K562 (cell line): Measurements from ENCODE around the gene ERICH2. TPM values are rescaled to one million over a fixed set of nuclear protein-coding genes. Genes with fewer than 3 reads are reported as not detected.

Source experiments
- ATAC-seq: fragments of 200-7000 bp; cut with Tn5 transposase; 3 replicates; pipeline ENCODE4 v1.9.1; 2020; ENCODE audit warnings: moderate library complexity
- BruUV-seq: library from RNA; stranded (reverse); fragments of 400-500 nt; replicated peaks from 2 replicates; lab custom pipeline; 2021; lab: Mats Ljungman, UMichigan
- CTCF ChIA-PET: fragments of 300-600 bp; formaldehyde crosslinking; extraction: SDS; loops from one replicate; lab custom pipeline; 2021; ENCODE audit warnings: low intra/inter-chr PET ratio; lab: Yijun Ruan, JAX
- POLR2A ChIA-PET: fragments of 300-600, 350-650 bp; sonication (Branson Sonifier 250); formaldehyde crosslinking; extraction: SDS; loops from one replicate; lab custom pipeline; 2021; ENCODE audit warnings: antibody characterized with exemption, inconsistent platforms; lab: Yijun Ruan, JAX
- DNase-seq, 4 experiments: peaks; one replicate each; pipeline versions ENCODE4 v3.0.0 to v3.0.0-alpha.2; 2011 to 2018; ENCODE audit warnings: low spot score in 3 of 4, mixed read lengths in 3 of 4; ENCODE audit errors: extremely low read depth in 1 of 4
- FAIRE-seq: peaks from 2 replicates; lab custom pipeline; 2011; peaks lifted over from hg19 to GRCh38; lab: Jason Lieb, UNC
- H2AFZ ChIP-seq: 2 replicates; pipeline ENCODE4 v1.6.0; 2011; ENCODE audit warnings: low read depth, low read length, control low read depth, inconsistent platforms
- H3K27ac ChIP-seq: fragments of 200-600 bp; 3 replicates; pipeline ENCODE4 v1.8.0; 2011; ENCODE audit warnings: low read depth, mild to moderate bottlenecking, control low read depth, inconsistent platforms, low read length, moderate library complexity, mixed read lengths; ENCODE audit errors: extremely low read depth
- H3K27me3 ChIP-seq, 2 experiments: fragments of 300-600 bp in 1 of 2; 2 replicates in 1 of 2; 3 replicates in 1 of 2; pipeline versions ENCODE4 v1.6.0 to v1.8.0; 2011; ENCODE audit warnings: inconsistent platforms in 2 of 2, low read length in 2 of 2, mild to moderate bottlenecking in 1 of 2, mixed read lengths in 1 of 2, moderate library complexity in 1 of 2; ENCODE audit not compliant: control insufficient read depth in 2 of 2, insufficient read depth in 2 of 2
- H3K36me3 ChIP-seq: fragments of 300-600 bp; 3 replicates; pipeline ENCODE4 v1.8.0; 2011; ENCODE audit warnings: mild to moderate bottlenecking, low read length, inconsistent platforms; ENCODE audit not compliant: control insufficient read depth, insufficient read depth
- H3K4me1 ChIP-seq, 2 experiments: fragments of 200-600 bp in 1 of 2; replicated peaks in 1 of 2; 2 replicates in 1 of 2; 3 replicates in 1 of 2; pipeline versions ENCODE4 v1.5.1 to v1.8.0; 2011; ENCODE audit warnings: inconsistent platforms in 2 of 2, low read length in 2 of 2, mild to moderate bottlenecking in 1 of 2, mixed read lengths in 1 of 2, moderate library complexity in 1 of 2; ENCODE audit not compliant: control insufficient read depth in 2 of 2, insufficient read depth in 2 of 2
- H3K4me2 ChIP-seq: 2 replicates; pipeline ENCODE4 v1.6.1; 2011; ENCODE audit warnings: low read length, control low read depth, inconsistent platforms, mixed read lengths; ENCODE audit not compliant: insufficient read depth
- H3K4me3 ChIP-seq: fragments of 200-600 bp; sonication (generic), shearing (Covaris generic); 2 replicates; pipeline ENCODE4 v1.5.1; 2016; ENCODE audit warnings: control low read depth, inconsistent platforms
- H3K79me2 ChIP-seq: fragments of 200-600 bp; 3 replicates; pipeline ENCODE4 v1.8.0; 2011; ENCODE audit warnings: low read length, inconsistent platforms; ENCODE audit not compliant: control insufficient read depth, insufficient read depth
- H3K9ac ChIP-seq, 2 experiments: 2 replicates each; pipeline versions ENCODE4 v1.6.0 to v1.6.1; 2011; ENCODE audit warnings: low read depth in 2 of 2, low read length in 2 of 2, control low read depth in 1 of 2, inconsistent platforms in 1 of 2, mild to moderate bottlenecking in 1 of 2, mixed read lengths in 1 of 2; ENCODE audit not compliant: insufficient read depth in 1 of 2
- H3K9me1 ChIP-seq: one replicate; pipeline ENCODE4 v1.6.0; 2011; ENCODE audit warnings: inconsistent platforms, mild to moderate bottlenecking, low read length, moderate library complexity; ENCODE audit not compliant: control insufficient read depth, insufficient read depth
- H3K9me3 ChIP-seq: replicated peaks from 2 replicates; pipeline ENCODE4 v1.5.1; 2011; ENCODE audit warnings: low read depth, low read length, inconsistent platforms; ENCODE audit not compliant: control insufficient read depth, insufficient read depth
- H4K20me1 ChIP-seq: replicated peaks from 2 replicates; pipeline ENCODE4 v1.6.1; 2011; ENCODE audit warnings: low read length, inconsistent platforms, mixed read lengths; ENCODE audit not compliant: control insufficient read depth, insufficient read depth
- C11orf30 ChIP-seq: fragments of 450-650 bp; IDR thresholded peaks from 2 replicates; pipeline ENCODE4 v1.6.1; 2016; ENCODE audit warnings: low read depth, mild to moderate bottlenecking
- CBFA2T2 ChIP-seq: fragments of 450-650 bp; conservative IDR thresholded peaks from 2 replicates; pipeline ENCODE4 v1.6.1; 2017; ENCODE audit warnings: mild to moderate bottlenecking
- E2F8 ChIP-seq: fragments of 450-650 bp; IDR thresholded peaks from 2 replicates; pipeline ENCODE4 v1.7.1; 2018; ENCODE audit warnings: mild to moderate bottlenecking, low read depth; ENCODE audit not compliant: partially characterized antibody
- EZH2 ChIP-seq: IDR thresholded peaks from 2 replicates; pipeline ENCODE4 v1.6.1; 2012; ENCODE audit warnings: low read depth, mild to moderate bottlenecking, inconsistent platforms, low read length, borderline replicate concordance
- HDGF ChIP-seq: fragments of 450-650 bp; IDR thresholded peaks from 2 replicates; pipeline ENCODE4 v1.6.1; 2016
- MAFF ChIP-seq: IDR thresholded peaks from 2 replicates; pipeline ENCODE4 v1.6.1; 2012; ENCODE audit warnings: low read length, improper control_type of control experiment
- MAFG ChIP-seq: fragments of 450-650 bp; conservative IDR thresholded peaks from 2 replicates; pipeline ENCODE4 v1.6.1; 2016; ENCODE audit warnings: missing genetic modification characterization, missing compliant biosample characterization
- MXI1 ChIP-seq: IDR thresholded peaks from 2 replicates; pipeline ENCODE4 v1.6.1; 2011; ENCODE audit warnings: low read depth, mild to moderate bottlenecking, improper control_type of control experiment, low read length
- RBM17 ChIP-seq: fragments of 200-400 bp; formaldehyde crosslinking; IDR thresholded peaks from 2 replicates; pipeline ENCODE4 v1.6.1; 2017; ENCODE audit warnings: low read depth, mild to moderate bottlenecking, low read length, borderline replicate concordance
- SMAD3 ChIP-seq: fragments of 450-650 bp; formaldehyde crosslinking; conservative IDR thresholded peaks from 2 replicates; pipeline ENCODE4 v1.4.0; 2020; ENCODE audit warnings: mild to moderate bottlenecking
- ZNF316 ChIP-seq: fragments of 450-650 bp; IDR thresholded peaks from 2 replicates; pipeline ENCODE4 v1.6.1; 2016
- ZNF318 ChIP-seq, 2 experiments: fragments of 450-650 bp; IDR thresholded peaks; 2 replicates each; pipeline ENCODE4 v1.6.1; 2016; ENCODE audit warnings: mild to moderate bottlenecking in 2 of 2, borderline replicate concordance in 1 of 2, low read depth in 1 of 2, moderate library complexity in 1 of 2
- ZNF444 ChIP-seq: fragments of 250-450 bp; sonication (Bioruptor Pico); IDR thresholded peaks from 2 replicates; pipeline ENCODE4 v1.4.0; 2020; ENCODE audit warnings: mild to moderate bottlenecking, moderate library complexity
- WGBS: fragments of 100-300 bp; shearing (Covaris generic); methylation state at CpG from one replicate; pipeline ENCODE4 v1.1.6; 2016; ENCODE audit warnings: low coverage, mixed read lengths; ENCODE audit not compliant: insufficient coverage; ENCODE audit errors: missing lambda C conversion rate; 5-methylcytosine and 5-hydroxymethylcytosine counted together
- in situ Hi-C: fragments of 300-500 bp; cut with MboI; formaldehyde crosslinking; loops from 4 replicates; pipeline ENCODE4 v1.15.0; 2018; ENCODE audit warnings: inconsistent platforms, mixed read lengths
- intact Hi-C: fragments of 100-400 bp; cut with micrococcal nuclease; formaldehyde crosslinking; loops from 2 replicates; pipeline ENCODE4 v1.14.2; 2022
- polyA plus RNA-seq, 8 experiments: library from polyadenylated mRNA; depleted of rRNA in 4 of 8; stranded (reverse) in 5 of 8; unstranded in 3 of 8; fragments of >200 nt; fragmentation: Nextera tagmentation in 2 of 8; fragmentation: Illumina TruSeq in 1 of 8; extraction: Ambion mirVana in 2 of 8; extraction: Trizol in 1 of 8; gene quantifications; 2 replicates each; pipeline versions ENCODE4 v1.2.1 to v1.2.3, GENCODE V29; 2011 to 2014; ENCODE audit warnings: inconsistent platforms in 1 of 8, missing spikeins in 1 of 8
- total RNA-seq, 7 experiments: library from RNA; depleted of rRNA in 6 of 7; stranded (reverse); fragments of >200 nt in 6 of 7; fragmentation: Illumina TruSeq in 2 of 7; extraction: Trizol in 2 of 7; gene quantifications; 2 replicates each; pipeline versions ENCODE4 v1.2.1 to v1.2.3, GENCODE V29; 2011 to 2021; ENCODE audit warnings: low replicate concordance in 1 of 7

The ERICH2 gene
- total and polyA plus RNA-seq, 9 of the 15 experiments (the other 6 are each of a cell fraction or from before 2014, with no cell fraction given): 0.85 to 2.4 (median 1.6) TPM

GRCh38 chr2:170762760-170763159 is 7.4 kb upstream of the ERICH2 start:
- WGBS: 55% methylated on average over 7 of the region's 7 CpGs
- no peaks in the 10 kb centered on the region for H3K9me1 ChIP-seq
- no peaks in the 10 kb centered on the region for H3K27me3 ChIP-seq
- in situ Hi-C loops: no loop called here
- ChIA-PET POLR2A (interaction anchor here (0.5 to 2.3 kb wide), 7 partner anchors 10 to 54 kb away, joined by 3 to 7 read pairs (median 4); partner anchors contain the start of gene GAD1), CTCF (no interaction called here)
- no peak overlapping the region; the same call in 1 of the 2 replicates for H2AFZ ChIP-seq
- peaks cover 4 to 17% of the 10 kb centered on the region in 2 experiments; a peak in 3 of 5 replicates for H3K4me1 ChIP-seq
- H3K9ac ChIP-seq: no peak overlapping the region
- H4K20me1 ChIP-seq: no peaks in the 10 kb centered on the region
- no peaks in the 10 kb centered on the region for H3K9me3 ChIP-seq
- ATAC-seq: no peak
- FAIRE-seq: no peak
- intact Hi-C loops: no loop called here
- H3K79me2 ChIP-seq: no peaks in the 10 kb centered on the region
- DNase-seq: no peak
- H3K4me3 ChIP-seq: no peak overlapping the region
- no peaks in the 10 kb centered on the region for H3K36me3 ChIP-seq
- H3K4me2 ChIP-seq: no peak overlapping the region
- BruUV-seq: no TSS peak
- peak overlapping the region; percentile 11; the same call in 1 of the 3 replicates for H3K27ac ChIP-seq
- TF ChIP-seq C11orf30 (peak; percentile 68), ZNF318 (IDR thresholded peaks at IDR 0.05; ENCODE audit: borderline replicate concordance in 1 of 2, low read depth in 1 of 2) (no peak), RBM17 (no peak), MAFG (tag) (0 out of 2 replicates have a peak, but pooled peaks have one; percentile 7), ZNF316 (peak; percentile 81), MAFF (0 out of 2 replicates have a peak, but pooled peaks have one; percentile 47), E2F8 (no peak), EZH2 (no peak), ZNF444 (CRISPR knock-in tag) (no peak), SMAD3 (no peak), HDGF (no peak), MXI1 (no peak), CBFA2T2 (no peak)
